ENCODE data around the gene CAMKK2. TPM values are rescaled to one million over a fixed set of nuclear protein-coding genes. Genes with fewer than 3 reads are reported as not detected.

CAMKK2 gene
- total and polyA plus RNA-seq, 8 donors, result 9.3 to 26.7 (median 13.0) TPM

- 67 to 72% methylated on average over 19 of the region's 19 CpGs for WGBS, 2 donors
- FAIRE-seq, result no peak
- peaks cover 19 to 24% (median 21%) of the 10 kb centered on the region in 3 donors for H3K4me1 ChIP-seq
- peak in 1 of 4 donors; percentile 21 for TF ChIP-seq CTCF (IDR thresholded peaks at IDR 0.05)
- peak in 2 of 6 donors; percentile 24 to 74 for DNase-seq
- ATAC-seq, result peak in 3 of 4 donors; percentile 31 to 52 (median 45)
- H3K27me3 ChIP-seq, result no peaks in the 10 kb centered on the region
- intact Hi-C loops (cut with DNase I), result loop anchor here in 1 of 3 donors (10.0 kb wide), 1 partner anchor 109 kb away; no protein-coding TSS in a partner anchor
- H3K27ac ChIP-seq, result no peak overlapping the region
- H3K4me3 ChIP-seq, result no peak overlapping the region
- peaks cover 0 to 24% (median 0%) of the 10 kb centered on the region in 3 donors for H3K36me3 ChIP-seq
- H3K9me3 ChIP-seq, result no peaks in the 10 kb centered on the region
These were observed 72.9 kb downstream of the CAMKK2 start for GRCh38 chr12:121223292-121224285.

GRCh38 chr12:121222847-121223246 lies 73.7 kb downstream of the CAMKK2 start:
- Histone ChIP-seq H3K27me3 (no peaks in the 10 kb centered on the region), H3K9me3 (no peaks in the 10 kb centered on the region), H3K27ac (no peak overlapping the region), H3K4me1 (peaks cover 21 to 27% (median 26%) of the 10 kb centered on the region in 3 donors), H3K4me3 (no peak overlapping the region), H3K36me3 (peaks cover 0 to 22% (median 0%) of the 10 kb centered on the region in 3 donors)
- intact Hi-C loops (cut with DNase I), result loop anchor here in 1 of 3 donors (10.0 kb wide), 1 partner anchor 108 kb away; no protein-coding TSS in a partner anchor
- FAIRE-seq (no peak), ATAC-seq (no peak), DNase-seq (peak in 2 of 6 donors; percentile 8 to 33)
- no peak for TF ChIP-seq CTCF (IDR thresholded peaks at IDR 0.05)
- 91 to 95% methylated on average over 10 of the region's 10 CpGs for WGBS, 2 donors

- Histone ChIP-seq H3K4me1 (peaks cover 36 to 44% (median 39%) of the 10 kb centered on the region in 3 donors), H3K4me3 (no peak overlapping the region), H3K9me3 (no peaks in the 10 kb centered on the region), H3K27ac (peak overlapping the region in 3 of 4 donors; percentile 72 to 93 (median 84)), H3K27me3 (no peaks in the 10 kb centered on the region), H3K36me3 (peaks cover 0 to 12% (median 0%) of the 10 kb centered on the region in 3 donors)
- TF ChIP-seq CTCF (IDR thresholded peaks at IDR 0.05), result no peak
- ATAC-seq (no peak), DNase-seq (no peak), FAIRE-seq (no peak)
- WGBS, 2 donors, result 88 to 92% methylated on average over 3 of the region's 3 CpGs
- intact Hi-C loops (cut with DNase I), result no loop called here
These were observed 77.0 kb downstream of the CAMKK2 start for GRCh38 chr12:121219353-121219986.

- H3K4me3 ChIP-seq, result no peak overlapping the region
- no peaks in the 10 kb centered on the region for H3K27me3 ChIP-seq
- no peaks in the 10 kb centered on the region for H3K9me3 ChIP-seq
- ATAC-seq, result peak; percentile 54 to 67 (median 56)
- peaks cover 0 to 11% (median 0%) of the 10 kb centered on the region in 3 donors for H3K36me3 ChIP-seq
- DNase-seq, result peak in 5 of 6 donors; percentile 60 to 75 (median 69)
- 36 to 40% methylated on average over 18 of the region's 18 CpGs for WGBS, 2 donors
- intact Hi-C loops (cut with DNase I), result no loop called here
- FAIRE-seq, result no peak
- H3K4me1 ChIP-seq, result peaks cover 36 to 51% (median 45%) of the 10 kb centered on the region in 3 donors
- TF ChIP-seq CTCF (IDR thresholded peaks at IDR 0.05), result no peak
- H3K27ac ChIP-seq, result peak overlapping the region; percentile 57 to 93 (median 78)
These were observed 77.7 kb downstream of the CAMKK2 start for GRCh38 chr12:121218588-121219352.
